Keratinocyte (primary cell): ENCODE results near the gene TOX3.

Source experiments
- CTCF ChIP-seq, 3 experiments: IDR thresholded peaks in 1 of 3; conservative IDR thresholded peaks in 1 of 3; optimal IDR thresholded peaks in 1 of 3; 2 replicates in 2 of 3; 3 replicates in 1 of 3; pipeline versions ENCODE3 to v1.5.1; 2011; ENCODE audit warnings: low read length in 3 of 3, mild to moderate bottlenecking in 3 of 3, moderate library complexity in 2 of 3, control low read depth in 1 of 3, inconsistent platforms in 1 of 3; ENCODE audit not compliant: insufficient read depth in 2 of 3; ENCODE audit errors: extremely low read depth in 1 of 3
- EZH2 ChIP-seq: IDR thresholded peaks from one replicate; pipeline ENCODE4 v1.6.1; 2012; ENCODE audit warnings: inconsistent platforms, mild to moderate bottlenecking, low read length, moderate library complexity

- TF ChIP-seq EZH2 (no peak), CTCF (optimal IDR thresholded peaks at IDR 0.05 in 1 of 3, IDR thresholded peaks at IDR 0.05 in 1 of 3, conservative IDR thresholded peaks at IDR 0.05 in 1 of 3; ENCODE audit: extremely low read depth in 1 of 3, insufficient read depth in 2 of 3, low read length in 3 of 3) (no peak)
Measured at GRCh38 chr16:52422307-52422706, 124.6 kb downstream of the TOX3 start.
